ENCODE results near the gene ZNRF3.

The ZNRF3 gene

DNA sequence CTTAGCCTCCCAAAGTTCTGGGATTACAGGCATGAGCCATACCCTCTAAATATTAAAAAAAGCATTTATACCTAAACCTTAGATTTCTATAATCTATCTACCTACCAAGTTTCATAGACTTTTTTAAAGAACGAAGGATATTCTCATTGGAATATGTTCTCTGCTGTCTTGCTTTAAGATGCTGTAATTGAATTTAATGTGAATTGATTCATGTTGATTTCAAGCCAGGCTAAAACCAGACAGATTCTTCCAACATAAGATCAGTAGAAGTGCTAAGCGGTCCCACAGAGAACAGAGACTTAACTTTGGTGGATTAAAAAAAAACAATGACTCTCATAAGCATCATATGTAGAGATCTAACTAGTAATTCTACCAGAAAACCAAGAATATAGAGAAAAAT is 203.6 kb downstream of the ZNRF3 start:
- no peak overlapping the region for H3K27ac ChIP-seq
- TF ChIP-seq CTCF (IDR thresholded peaks at IDR 0.05) (no peak), ZFX (IDR thresholded peaks at IDR 0.05; ENCODE audit: borderline replicate concordance) (no peak)

- H3K27ac ChIP-seq = no peak overlapping the region
- no peak for TF ChIP-seq ZFX (IDR thresholded peaks at IDR 0.05; ENCODE audit: borderline replicate concordance)
- TF ChIP-seq CTCF (IDR thresholded peaks at IDR 0.05) = no peak
Observed at GRCh38 chr22:29088809-29089208, 205.4 kb downstream of the ZNRF3 start.

GRCh38 chr22:29089507-29089906 is 206.1 kb downstream of the ZNRF3 start:
- peak overlapping the region; percentile 46 for H3K27ac ChIP-seq
- TF ChIP-seq CTCF (IDR thresholded peaks at IDR 0.05) (no peak), ZFX (IDR thresholded peaks at IDR 0.05; ENCODE audit: borderline replicate concordance) (no peak)

DNA sequence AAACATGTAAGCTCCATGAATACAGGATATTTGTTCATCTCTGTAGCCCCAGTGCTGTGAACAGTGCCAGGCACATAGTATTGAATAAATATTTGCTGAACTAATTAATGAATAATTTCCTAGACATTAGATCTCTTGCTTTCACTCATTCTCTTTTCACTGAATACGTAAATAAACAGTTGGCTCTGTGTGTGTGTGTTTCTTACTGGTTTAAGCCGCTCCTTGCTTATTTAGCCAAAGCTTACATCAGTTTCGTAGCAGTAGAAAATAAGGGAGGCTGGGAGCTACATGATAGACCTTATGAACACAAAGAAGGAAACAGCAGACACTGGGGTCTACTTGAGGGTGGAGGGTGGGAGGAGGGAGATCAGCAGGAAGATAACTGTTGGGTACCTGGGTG is 206.7 kb downstream of the ZNRF3 start:
- H3K27ac ChIP-seq = peak overlapping the region; percentile 46
- TF ChIP-seq CTCF (IDR thresholded peaks at IDR 0.05) (no peak), ZFX (IDR thresholded peaks at IDR 0.05; ENCODE audit: borderline replicate concordance) (no peak)

GRCh38 chr22:29092243-29092642 is 208.9 kb downstream of the ZNRF3 start:
- no peak overlapping the region for H3K27ac ChIP-seq
- TF ChIP-seq ZFX (IDR thresholded peaks at IDR 0.05; ENCODE audit: borderline replicate concordance) (no peak), CTCF (IDR thresholded peaks at IDR 0.05) (no peak)

- no peak for TF ChIP-seq ZFX (IDR thresholded peaks at IDR 0.05; ENCODE audit: borderline replicate concordance)
- no peak for TF ChIP-seq CTCF (IDR thresholded peaks at IDR 0.05)
- no peak overlapping the region for H3K27ac ChIP-seq
Observed at GRCh38 chr22:29093030-29093429, 209.7 kb downstream of the ZNRF3 start.

DNA sequence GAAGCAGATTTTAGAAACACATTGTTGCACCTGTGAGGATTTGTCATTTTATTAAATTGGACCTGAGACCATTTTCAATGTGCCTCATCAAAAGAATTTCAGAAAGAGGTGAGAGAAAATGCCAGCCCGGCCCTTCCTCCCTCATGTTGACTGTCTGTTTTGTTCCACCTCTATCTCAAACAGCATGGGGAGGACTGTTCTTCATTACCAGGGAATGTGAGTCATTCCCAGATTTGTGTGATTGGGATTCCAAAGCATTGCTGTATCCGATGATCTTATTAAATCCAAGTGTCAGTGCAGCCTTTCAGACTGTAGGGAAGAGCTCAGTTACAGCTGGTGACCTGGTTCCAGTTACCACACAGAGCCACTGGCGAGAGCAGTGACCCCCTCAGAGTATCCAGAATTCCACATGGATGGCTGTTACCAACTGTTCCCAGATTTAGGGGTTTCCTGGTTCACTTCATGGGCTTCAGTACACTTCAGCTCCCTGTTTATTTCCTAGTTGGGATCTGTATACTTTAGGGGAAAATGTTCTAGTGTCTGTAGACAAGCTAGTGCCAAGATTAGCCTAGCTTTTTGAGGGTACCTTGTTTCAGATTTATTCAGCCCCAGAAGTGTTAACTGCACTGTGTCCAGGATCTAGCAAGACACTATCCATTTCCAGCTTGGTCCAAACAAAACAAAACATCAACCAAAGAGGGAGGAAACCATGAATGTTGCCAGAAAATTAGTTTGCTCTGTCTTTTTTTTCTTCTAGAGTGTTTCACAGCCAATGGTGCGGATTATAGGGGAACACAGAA is 210.3 kb downstream of the ZNRF3 start:
- TF ChIP-seq CTCF (IDR thresholded peaks at IDR 0.05) = no peak
- no peak for TF ChIP-seq ZFX (IDR thresholded peaks at IDR 0.05; ENCODE audit: borderline replicate concordance)
- no peak overlapping the region for H3K27ac ChIP-seq
